LNCAP (cell line): ENCODE measurements around the gene SCO2.

Experiments used
- CTCF ChIP-seq: fragments of 450-650 bp; IDR thresholded peaks from 2 replicates; pipeline ENCODE4 v1.5.1; 2017; ENCODE audit warnings: mild to moderate bottlenecking

SCO2 gene

GRCh38 chr22:50473855-50474671, 51.3 kb downstream of the SCO2 start:
- no peak for TF ChIP-seq CTCF
